HG03039 (cell line): Measurements from ENCODE around the gene XRCC3.

Experiments
- ATAC-seq: cut with Tn5 transposase; IDR thresholded peaks from one replicate; pipeline ENCODE4 v1.9.1; 2021; ENCODE audit warnings: mild to moderate bottlenecking, moderate library complexity; ENCODE audit not compliant: unreplicated experiment

The XRCC3 gene

DNA sequence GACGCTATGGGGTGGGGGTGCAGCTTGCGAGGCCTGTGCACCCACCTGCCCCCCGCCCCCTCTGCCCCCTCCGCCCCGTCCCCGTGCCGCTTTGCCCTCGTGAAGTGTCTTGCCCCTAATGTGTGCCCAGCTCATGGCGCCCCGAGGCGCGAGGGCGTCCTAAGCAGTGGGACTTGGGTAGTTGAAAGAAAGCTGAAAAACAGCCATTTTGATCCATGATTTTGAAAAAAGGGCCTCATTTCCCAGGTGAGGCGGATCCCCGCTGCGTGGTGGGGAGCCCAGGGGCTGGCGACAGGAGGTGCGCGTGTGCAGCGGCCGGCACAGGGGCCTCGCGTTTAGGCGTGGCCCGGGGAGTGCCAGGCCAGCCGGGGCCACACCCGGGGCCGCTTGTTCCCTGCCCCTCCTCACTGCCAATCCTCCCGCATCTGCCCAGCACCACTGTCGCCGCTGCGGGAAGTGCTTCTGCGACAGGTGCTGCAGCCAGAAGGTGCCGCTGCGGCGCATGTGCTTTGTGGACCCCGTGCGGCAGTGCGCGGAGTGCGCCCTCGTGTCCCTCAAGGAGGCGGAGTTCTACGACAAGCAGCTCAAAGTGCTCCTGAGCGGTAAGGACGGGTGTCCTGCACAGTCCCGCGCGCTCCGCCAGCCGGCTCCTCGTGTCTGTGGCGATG is 12.2 kb upstream of the XRCC3 start:
- ATAC-seq: no peak

DNA sequence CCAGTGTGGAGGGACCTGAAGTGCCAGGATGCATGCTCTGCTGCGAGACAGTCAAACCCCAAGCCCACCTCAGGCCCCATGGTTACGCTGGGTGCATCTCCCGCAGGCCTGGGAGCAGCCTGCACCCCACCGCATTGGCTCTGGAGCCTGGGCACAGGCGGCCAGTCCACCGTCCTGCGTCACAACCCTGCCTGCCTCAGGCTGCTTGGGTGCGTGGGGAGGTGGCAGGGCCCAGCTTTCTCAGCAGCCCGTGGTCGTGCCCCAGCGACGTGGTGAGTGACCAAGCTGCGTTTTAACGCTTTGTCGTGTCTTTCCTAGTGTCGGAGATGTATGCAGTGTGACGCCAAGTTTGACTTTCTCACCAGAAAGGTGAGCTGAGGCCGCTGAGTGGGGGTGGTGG is 11.2 kb upstream of the XRCC3 start:
- ATAC-seq: no peak

DNA sequence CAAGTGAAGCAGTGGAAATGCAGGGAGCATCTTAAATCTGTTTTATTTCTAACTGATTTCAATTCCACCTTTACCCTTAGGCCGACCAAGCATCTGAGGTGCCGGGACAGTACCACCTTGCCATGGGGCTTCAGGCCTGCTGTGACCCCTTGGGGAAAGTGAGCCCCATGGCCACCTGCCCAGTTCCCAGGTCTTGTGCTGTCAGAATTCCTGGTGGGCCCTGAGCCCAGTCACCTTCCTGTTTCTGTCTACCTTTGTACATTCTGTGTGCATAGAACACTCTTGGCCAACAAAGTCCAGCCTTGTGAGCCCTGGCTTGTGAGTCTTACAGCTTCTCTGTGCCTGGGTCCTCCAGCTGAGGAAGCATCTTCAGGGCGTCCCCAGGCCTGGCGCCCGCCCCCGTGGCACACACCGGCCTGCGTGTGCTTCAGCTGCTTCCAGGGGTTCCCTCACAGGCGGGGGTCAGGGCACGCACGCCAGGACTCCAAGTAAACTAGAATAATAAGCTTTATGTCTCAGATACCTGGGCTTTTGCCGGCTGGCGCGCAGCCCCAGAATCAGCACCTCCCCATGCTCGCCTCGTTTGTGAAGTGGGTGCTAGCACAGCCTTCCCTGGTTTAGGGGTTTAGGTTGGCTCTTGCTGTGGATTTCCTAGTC is 10.6 kb upstream of the XRCC3 start:
- ATAC-seq: no peak

DNA sequence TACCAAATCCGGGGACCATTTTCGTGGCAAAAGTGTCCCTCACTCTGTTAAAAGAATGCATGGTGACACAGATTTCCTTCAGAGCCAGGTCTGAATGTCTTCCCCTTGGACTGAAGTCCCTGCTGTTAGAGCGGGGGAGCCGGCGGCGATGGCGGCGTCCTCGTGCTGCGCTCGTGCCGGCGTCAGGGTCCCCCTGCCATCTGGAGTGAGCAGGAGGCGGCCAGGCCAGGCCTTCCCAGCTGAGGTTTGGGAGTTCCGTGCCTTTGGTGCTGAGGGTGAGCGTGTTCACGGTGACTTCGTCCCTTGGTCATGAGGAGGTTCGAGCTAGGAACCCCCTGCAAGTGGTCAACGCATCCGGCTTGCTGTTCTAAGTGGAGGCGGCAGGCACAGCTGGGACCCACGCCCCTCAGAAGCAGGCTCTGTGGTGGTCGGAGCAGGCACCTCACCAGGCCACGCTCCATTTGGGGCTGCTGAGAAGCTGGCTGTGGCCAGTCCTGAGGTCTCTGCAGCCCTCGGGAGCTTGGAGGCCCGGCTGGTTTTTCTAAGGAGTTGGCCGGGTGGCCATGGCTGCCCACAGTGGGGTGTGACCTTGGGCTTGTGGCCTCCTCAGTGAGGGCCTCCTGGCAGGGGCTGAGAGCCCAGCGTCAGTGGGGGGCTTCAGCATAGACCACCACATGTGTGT is 9.9 kb upstream of the XRCC3 start:
- no peak for ATAC-seq

DNA sequence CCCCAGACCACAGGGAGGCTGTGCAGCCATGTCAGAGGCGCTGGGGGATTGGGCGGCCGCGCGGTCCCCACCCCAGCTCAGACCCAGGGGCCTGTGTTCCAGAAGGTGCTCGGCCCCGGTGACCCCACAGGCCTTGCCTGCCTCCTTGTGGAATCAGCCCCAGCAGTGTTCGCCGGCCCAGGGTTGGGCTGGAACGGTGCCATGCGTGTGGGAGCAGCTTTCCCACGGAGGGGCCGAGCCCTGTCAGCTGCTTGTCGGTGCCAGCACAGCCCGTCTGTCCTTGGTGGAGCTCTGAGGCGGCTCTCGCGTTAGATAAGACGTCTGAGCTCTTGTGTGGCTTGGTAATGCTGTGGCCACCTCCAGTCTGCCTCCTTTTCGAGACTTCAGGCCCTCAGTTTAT is 8.9 kb upstream of the XRCC3 start:
- ATAC-seq: no peak

DNA sequence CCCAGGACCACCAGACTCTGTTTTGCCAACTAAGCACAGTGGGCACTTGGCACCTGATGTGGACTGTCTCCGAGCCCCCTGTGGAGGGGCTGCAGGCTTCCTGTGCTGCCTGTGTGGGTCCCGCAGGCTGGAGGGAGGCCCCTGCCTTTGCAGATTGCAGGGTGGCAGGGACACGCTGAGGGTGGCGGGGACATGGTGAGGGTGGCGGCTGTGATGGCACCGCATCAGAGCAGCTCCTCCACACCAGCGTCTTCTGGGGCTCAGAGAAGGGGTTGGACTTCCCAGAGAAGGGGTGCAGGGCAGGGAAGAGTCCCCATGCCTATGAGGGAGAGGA is 8.5 kb upstream of the XRCC3 start:
- no peak for ATAC-seq

DNA sequence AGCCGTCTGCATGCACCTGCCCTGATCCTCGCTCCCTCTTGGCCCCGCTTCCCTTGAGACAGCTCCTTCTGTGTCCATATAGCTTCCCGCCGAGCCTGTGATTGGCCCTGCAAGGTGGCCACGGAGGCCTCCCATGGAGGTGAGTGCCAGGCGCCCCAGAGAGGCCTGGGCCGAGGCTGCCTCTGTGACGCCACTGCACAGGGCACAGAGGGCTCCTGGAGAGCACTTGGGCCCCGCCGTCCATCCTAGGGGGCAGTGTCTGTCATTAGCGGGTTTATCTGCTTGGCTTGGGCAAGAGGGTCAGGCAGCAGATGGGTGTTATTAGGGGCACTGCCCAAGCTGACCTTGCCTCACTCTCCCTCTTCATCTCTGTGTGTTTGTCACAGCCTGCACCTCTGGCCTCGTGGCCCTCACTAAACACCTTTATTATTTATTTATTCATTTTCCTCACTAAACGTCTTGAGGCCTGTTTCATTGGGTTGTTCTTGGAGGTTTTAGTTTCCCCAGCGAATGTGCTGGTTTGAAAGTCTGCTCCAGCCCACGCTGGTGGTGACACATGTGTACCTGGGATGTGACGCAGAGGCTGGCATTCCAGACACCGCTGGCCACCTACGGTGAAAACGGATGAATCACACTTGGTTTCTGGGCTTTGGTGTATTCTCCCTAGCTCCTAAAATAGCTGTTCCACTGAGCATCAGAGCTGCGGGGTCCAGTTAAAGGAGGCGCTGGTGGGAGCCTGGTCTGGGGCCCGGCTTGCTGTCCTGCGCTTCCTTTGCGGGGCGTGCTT is 6.3 kb upstream of the XRCC3 start:
- ATAC-seq: no peak

DNA sequence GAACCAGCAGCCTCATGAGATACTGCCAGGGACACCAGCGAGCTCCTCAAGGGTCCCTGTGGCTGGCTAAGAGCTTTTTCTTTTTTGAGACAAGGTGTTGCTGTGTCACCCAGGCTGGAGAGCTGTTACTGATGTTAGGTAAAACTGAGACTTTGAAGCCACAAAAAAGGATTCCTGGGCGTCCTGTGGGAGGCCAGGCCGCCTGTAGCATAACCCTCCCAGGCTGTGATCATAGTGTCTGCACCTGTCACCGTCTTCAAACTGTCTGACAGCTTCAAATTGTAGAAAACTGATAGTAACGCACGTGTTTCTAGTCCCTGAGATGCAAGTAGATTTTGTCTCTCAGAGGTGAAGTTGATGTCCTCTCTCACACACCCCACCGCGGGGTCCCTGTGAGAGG is 4.5 kb upstream of the XRCC3 start:
- no peak for ATAC-seq

DNA sequence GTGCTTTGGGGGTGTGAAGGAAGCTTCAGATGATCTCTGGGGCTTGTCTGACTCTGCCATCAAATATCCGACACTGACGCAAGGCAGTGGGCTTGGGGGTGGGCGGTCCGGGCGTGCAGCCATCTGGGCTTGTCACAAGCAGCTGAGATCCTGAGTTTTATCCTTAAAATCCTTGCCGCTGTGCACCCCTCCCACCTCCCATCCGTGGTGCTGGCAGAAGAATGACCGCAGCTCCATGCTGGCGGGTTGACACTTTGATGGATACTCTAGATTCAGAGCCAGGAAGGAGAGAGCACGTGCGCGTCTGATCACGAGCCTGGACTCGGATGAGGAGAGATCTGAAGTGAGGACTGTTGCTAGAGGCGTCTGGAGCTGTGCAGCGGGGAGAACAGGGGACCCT is 3.3 kb upstream of the XRCC3 start:
- ATAC-seq: no peak

DNA sequence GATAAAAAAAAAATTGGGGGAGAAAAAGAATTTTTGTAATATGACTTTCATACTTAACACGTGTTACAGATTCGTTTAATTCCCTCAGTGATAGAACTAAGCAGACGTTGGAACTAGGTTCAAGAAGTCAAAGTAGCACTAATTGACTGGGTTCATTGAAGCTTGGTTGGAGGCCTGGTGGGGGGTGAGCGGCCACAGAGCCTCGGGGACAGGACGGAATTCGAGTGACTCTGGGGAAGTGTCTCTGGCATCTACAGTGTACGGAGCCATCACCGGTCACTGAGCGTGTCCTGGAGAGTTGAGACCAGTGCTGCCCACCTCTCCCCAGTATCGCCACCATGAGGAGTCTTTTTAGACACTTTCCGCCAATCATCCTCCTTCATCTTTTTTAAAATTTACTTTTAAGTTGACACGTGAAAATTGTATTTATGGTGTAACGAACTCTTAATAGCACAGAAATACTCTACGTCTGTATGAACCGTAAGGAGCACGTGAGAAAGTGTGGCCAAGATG is 1.7 kb upstream of the XRCC3 start:
- ATAC-seq: no peak

DNA sequence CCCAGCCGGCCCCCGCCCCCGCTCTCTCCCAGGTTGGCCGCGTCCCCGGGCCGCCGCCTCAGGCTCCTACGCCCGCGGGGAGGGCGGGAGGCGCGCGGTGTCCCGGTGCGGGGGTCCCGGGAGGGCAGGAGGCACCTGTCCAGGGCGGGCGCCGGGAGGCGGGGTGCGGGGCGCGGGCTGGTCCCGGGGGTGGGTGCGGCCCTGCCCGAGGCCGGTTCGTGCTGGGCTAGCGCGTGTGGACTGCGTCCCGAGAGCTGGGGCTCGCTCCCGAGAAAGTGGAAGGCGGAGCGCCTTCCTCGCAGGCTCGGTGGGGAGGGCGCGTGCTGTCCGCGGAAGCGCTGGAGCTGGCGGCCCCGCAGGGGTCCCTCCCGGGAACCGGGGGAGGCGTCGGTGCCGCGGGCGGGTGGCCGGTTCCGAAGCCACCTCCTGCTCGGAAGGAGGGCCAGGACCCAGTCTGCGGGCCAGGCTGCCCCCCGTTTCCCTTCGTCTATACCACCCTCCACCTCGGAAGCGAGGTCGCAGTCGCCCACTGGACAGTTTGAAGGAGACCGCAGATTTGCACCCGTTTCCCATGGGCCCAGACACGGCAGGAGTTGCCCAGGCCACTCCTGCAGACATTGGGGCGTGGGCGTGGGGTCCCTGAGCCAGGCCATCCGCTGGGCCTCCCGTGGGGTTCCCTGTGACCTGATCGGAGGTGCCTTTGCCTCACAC is 995 bp upstream of the XRCC3 start:
- peak; percentile 3 for ATAC-seq

DNA sequence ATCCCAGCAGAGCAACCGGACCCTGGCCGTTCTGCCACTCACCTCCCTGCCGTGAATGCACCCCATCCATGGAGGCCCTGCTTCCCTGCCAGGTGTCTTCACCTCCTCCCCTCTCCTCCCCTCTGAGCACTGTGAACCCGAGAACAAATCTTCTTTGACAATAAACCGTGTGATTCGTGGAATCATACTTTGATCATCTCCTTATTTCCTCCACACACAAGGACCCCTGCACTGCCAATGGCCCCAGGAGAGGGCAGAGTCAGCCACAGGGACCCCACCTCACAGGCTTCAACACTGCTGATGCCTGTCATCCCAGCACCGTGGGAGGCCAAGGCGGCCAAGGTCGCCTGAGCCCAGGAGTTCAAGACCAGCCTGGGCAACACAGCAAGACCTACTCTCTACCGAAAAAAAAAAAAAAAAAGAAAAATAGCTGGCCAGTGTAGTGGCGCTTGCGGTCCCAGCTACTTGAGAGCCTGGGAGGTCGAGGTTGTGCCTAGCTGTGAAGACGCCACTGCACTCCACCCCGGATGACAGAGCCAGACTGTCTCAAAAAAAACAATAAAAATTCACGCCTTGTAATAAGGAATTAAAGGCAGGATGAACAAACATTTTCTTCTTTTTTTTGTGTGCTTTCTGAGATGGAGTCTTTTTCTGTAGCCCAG is 1.1 kb downstream of the XRCC3 start:
- no peak for ATAC-seq

DNA sequence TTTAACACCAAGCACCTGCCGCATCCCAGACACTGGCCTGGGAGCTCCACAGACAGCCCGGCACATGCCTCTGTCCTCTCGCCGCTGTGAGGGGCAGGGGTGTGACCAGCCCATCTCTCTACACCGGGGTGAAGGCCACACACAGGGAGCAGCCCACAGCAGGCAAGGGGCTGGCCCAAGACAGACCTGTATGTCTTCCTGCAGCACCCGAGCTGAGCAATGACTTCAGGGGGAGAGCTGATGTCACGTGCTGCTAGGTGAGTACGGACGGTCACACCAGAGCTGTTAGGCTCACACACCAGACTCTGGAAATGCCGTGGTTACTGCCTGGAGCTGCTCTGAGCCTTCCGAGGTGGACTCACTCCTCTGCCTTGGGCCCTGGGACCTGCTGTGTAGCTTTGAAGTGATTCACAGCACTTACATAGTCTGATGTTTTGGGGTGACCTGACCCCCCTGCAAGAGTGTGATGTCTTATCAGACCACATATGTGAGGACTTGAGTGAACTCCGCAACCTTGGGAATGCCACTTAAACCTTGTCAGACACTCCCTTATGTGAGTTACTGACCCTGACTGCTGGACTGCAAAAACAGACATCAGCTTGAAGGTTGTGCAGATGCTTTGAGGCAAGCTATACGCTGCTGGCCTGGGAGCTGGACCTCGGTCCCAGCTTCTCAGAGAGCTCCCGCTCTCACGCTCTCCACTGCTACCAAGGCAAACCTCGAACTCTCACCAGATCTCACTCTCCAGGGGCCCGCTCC is 1.8 kb downstream of the XRCC3 start:
- no peak for ATAC-seq

DNA sequence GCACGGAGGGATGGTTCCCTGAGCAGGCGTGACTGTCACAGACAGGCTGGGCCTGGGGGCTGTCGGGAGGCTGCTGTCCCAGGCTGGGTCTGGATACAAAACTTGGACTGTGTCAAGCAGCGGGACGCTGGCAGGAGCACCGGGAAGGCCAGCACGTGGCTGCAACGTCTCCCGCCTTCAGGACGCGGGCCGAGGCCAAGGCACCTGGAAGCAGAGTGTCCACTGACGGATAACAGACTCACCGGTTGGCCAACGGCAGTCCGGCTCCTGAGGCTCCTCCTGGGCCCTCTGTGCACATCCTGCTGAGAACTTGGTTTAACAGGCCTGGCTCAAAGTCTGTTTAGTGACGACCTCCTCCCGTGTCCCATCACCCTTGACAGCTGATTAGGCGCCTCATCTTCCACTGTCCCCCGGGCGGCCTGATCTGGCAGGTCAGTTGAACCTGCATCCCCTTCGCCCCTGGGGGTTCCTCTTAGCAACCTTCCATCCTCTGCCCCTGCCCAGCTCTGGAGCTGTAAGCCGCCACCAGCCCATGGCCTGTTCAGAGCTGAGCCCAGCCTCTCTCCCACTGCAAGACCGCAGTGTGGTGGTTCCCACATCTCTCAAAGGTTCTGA is 2.5 kb downstream of the XRCC3 start:
- ATAC-seq: no peak

DNA sequence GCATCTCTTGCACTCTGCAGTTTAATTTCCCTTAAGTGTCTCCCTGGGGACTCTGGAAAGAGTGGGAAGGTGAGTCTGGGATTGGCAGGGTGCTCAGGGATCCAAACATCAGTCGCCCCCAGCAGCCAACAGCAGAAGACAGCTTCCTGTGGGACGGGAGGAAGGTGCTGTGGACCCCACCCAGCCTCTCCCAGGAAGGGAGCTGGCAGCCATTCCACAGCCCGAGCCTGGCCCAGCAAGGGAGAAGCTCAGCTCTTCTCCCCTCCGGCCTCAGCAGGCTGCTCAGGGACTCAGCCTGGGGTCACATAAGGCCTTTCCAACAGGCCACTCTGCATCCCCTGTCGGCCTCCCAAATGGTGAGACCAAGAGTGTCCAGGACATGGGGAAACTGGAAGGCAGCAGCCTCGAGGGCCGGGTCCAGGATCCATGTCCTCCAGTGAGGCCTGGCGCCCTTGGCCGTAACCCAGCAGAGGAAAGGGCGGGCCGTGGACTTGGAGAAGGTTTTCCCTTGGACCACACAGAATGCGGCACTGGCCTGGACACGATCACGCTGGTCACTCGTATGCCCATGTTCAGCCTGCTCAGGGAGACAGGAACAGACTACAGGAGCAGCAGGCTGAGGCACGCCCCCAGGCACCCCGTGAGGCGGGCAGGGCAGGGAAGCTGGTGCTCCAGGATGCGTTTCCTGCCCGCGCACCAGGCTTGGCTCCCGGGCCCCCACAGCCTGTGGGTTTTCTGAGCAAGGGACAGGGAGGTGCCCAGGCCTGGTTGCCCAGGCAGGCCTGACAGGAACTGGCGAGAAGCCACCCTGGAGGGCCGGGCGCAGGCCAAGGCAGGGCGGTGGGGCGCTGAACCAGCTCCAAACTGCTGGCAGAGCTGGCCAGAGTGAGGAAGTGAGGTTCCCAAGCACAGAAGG is 3.5 kb downstream of the XRCC3 start:
- no peak for ATAC-seq

DNA sequence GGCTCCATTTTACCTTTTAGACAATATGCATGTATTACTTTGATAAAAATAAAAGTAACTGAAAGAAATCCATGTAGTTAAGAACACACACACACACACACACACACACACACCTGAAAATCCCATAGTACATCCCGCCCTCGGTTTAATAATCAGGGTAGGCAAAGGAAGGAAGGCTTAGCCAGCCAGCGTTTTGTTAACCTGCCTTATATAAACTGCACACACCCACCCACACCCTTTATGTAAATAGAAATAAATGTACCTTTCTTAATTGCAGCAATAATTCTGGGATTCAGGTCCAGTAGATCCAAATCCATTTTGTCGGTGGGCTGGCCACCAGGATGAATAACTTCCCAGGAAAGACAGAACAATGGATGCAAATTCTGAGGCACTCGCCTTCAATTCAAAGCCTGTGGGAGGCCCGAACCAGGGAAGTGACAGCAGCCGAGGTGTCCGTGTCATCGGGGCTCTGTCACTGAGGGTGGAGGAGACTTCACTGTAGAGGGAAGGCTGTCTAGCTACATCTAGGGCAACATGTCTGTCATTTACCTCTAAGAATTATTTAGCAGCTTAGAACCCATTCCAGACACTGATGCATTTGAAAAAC is 4.4 kb downstream of the XRCC3 start:
- no peak for ATAC-seq

DNA sequence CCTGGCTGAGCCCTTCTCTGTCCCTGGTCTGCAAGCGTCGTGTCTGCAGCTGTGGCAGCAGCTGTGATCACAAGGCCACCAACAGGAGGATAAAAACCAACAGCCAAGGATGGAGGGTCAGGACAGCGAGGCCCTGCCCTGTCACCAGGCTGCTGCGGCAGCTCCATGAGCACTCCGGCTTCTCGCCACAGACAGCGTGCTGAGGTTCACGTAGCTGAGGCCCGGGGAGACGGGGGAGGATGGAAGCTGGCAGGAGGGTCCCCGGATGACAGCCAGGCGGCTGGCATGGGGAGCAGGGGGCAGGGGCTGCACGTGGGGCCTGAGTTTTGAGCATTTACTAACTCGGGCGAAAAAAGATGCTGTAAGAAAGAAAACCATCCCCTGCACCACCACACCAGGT is 5.4 kb downstream of the XRCC3 start:
- ATAC-seq: no peak

DNA sequence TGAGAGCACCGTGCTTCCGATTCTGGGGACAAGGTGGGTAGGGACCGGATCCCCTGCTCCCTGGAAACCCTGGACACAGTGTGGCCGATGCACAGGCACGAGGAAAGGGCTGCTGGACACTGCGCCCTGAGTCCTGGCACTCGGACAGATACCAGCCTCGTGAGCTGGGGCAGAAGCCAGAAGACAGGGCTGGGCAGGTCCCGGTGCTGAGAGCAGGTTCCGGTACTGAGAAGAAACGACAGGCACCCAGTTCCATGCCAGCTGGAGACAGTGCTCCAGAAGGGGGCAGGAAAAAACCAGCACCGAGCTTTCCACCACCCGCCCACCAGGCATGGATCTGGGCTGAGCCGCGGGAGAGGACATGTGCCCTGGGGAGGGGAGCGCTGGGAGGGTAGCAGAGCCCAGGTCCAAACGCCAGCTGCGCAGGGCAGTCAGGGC is 6.5 kb downstream of the XRCC3 start:
- ATAC-seq: no peak
